Hair follicle dermal papilla cell (primary cell): Measurements from ENCODE around the gene TMX4. TPM values are rescaled to one million over a fixed set of nuclear protein-coding genes. Genes with fewer than 3 reads are reported as not detected.

Experiments
- total RNA-seq: library from RNA; depleted of rRNA; stranded (reverse); fragments of >200 nt; gene quantifications from 2 replicates; pipeline ENCODE4 v1.2.3, GENCODE V29; 2012

The TMX4 gene, protein sequence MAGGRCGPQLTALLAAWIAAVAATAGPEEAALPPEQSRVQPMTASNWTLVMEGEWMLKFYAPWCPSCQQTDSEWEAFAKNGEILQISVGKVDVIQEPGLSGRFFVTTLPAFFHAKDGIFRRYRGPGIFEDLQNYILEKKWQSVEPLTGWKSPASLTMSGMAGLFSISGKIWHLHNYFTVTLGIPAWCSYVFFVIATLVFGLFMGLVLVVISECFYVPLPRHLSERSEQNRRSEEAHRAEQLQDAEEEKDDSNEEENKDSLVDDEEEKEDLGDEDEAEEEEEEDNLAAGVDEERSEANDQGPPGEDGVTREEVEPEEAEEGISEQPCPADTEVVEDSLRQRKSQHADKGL
- 23.2 and 26.1 TPM in 2 replicates for total RNA-seq

DNA sequence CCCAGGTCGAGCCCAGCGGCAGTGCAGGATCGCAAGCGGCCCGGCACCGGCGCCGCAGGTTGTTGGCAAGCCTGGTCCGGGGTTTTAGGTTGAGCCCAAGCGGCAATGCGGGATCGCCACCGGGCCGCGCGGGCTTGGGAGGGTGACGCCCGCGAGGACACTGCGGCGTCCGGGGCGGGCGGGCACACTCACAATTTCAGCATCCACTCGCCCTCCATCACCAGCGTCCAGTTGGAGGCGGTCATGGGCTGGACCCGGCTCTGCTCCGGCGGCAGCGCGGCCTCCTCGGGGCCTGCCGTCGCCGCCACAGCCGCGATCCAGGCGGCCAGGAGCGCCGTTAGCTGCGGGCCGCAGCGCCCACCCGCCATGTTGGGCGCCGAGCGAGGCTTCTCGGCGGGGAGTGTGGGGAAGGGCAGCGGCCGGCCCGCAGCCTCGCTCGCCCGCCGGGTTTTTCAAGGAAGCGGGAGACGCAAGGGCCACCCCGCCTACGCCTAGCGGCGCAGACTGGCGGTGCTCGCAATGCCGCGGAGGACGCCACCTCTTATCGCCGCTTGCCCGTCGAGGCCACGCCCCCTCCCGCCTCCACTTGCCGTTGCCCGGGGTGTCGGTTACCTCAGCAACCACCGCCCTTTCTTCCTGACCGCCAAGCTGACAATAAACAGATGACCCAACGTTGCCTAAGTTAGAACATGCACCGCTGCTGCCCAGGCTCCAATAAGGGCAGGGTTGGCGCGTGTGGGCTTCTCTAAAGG lies at the start of gene TMX4:
TMX4 (minus strand) TSS at position 516 of the 752 bp plus-strand sequence; CDS start at position 368, 148 bp downstream.

GRCh38 chr20:7940341-7940740 lies 79.2 kb downstream of the TMX4 start, which contains the start of gene HAO1:
Gene HAO1 (minus strand): TSS chr20:7940458. CDS start chr20:7940422, 36 bp downstream.

Other genes with a start within 250 kb of the TMX4 start
- not detected in 2 replicates for gene HAO1, start 79.3 kb downstream of the TMX4 start, total RNA-seq
- gene PLCB1, start 112.5 kb upstream of the TMX4 start, total RNA-seq, result 12.1 and 14.4 TPM in 2 replicates